Muscle of back (tissue), 11 donors: ENCODE measurements around the gene MCOLN1. TPM values are rescaled to one million over a fixed set of nuclear protein-coding genes. Genes with fewer than 3 reads are reported as not detected.

Experiments used
- DNase-seq, 3 donors: peaks; one replicate each; pipeline versions ENCODE4 v3.0.0 to v3.0.0-alpha.2; 2013
- polyA plus RNA-seq, 10 donors: library from polyadenylated mRNA; unstranded; fragments of 120-200 nt; gene quantifications; one replicate each; pipeline ENCODE4 v1.2.1, GENCODE V29; 2013; ENCODE audit not compliant: insufficient read length in 10 of 10

The MCOLN1 gene
- polyA plus RNA-seq, 10 donors = 8.2 to 13.8 (median 12.0) TPM

- peak in 2 of 3 donors; percentile 65 to 80 for DNase-seq
Observed at GRCh38 chr19:7500811-7501450, 21.5 kb upstream of the MCOLN1 start.

- DNase-seq = no peak
Observed at GRCh38 chr19:7502552-7502951, 19.9 kb upstream of the MCOLN1 start.

- no peak for DNase-seq
Observed at GRCh38 chr19:7504684-7505083, 17.7 kb upstream of the MCOLN1 start.

GRCh38 chr19:7505288-7505681, 17.1 kb upstream of the MCOLN1 start:
- no peak for DNase-seq

GRCh38 chr19:7505682-7506384, 16.6 kb upstream of the MCOLN1 start:
- no peak for DNase-seq

GRCh38 chr19:7506385-7507328, 15.8 kb upstream of the MCOLN1 start:
- peak in 1 of 3 donors; percentile 44 for DNase-seq

- DNase-seq = no peak
Observed at GRCh38 chr19:7507884-7508283, 14.5 kb upstream of the MCOLN1 start.

GRCh38 chr19:7509625-7510024, 12.8 kb upstream of the MCOLN1 start:
- DNase-seq = no peak

GRCh38 chr19:7512400-7512851, 10.0 kb upstream of the MCOLN1 start:
- no peak for DNase-seq

GRCh38 chr19:7513809-7514642, 8.4 kb upstream of the MCOLN1 start:
- DNase-seq = no peak

GRCh38 chr19:7515110-7515644, 7.2 kb upstream of the MCOLN1 start:
- no peak for DNase-seq

- DNase-seq = peak; percentile 59 to 91 (median 83)
Observed at GRCh38 chr19:7515645-7516151, 6.7 kb upstream of the MCOLN1 start, which contains the start of gene ZNF358. Gene ZNF358, plus strand, starts transcription at chr19:7516103. Its CDS starts 3,140 bp downstream, at chr19:7519243.

- DNase-seq = peak in 1 of 3 donors; percentile 53
Observed at GRCh38 chr19:7516333-7516732, 6.1 kb upstream of the MCOLN1 start.

- no peak for DNase-seq
Observed at GRCh38 chr19:7516878-7517277, 5.5 kb upstream of the MCOLN1 start.

GRCh38 chr19:7519361-7520130, 2.9 kb upstream of the MCOLN1 start:
- no peak for DNase-seq

GRCh38 chr19:7520131-7521051, 2.0 kb upstream of the MCOLN1 start:
- DNase-seq = no peak

- no peak for DNase-seq
Observed at GRCh38 chr19:7521551-7522071, 813 bp upstream of the MCOLN1 start.

- no peak for DNase-seq
Observed at GRCh38 chr19:7522923-7523667, 671 bp downstream of the MCOLN1 start.
